ENCODE results near the gene MED13L.

MED13L gene

GRCh38 chr12:116050275-116050674 is 227.2 kb downstream of the MED13L start:
- ATAC-seq (ENCODE audit: insufficient read depth, low read depth) (no peak), DNase-seq (no peak)
- Histone ChIP-seq H3K27ac (ENCODE audit: low read length) (no peak overlapping the region), H3K79me2 (ENCODE audit: insufficient read depth, low read length) (peaks cover 93% of the 10 kb centered on the region), H4K20me1 (ENCODE audit: insufficient read depth, low read length) (peaks cover 44% of the 10 kb centered on the region; the same call in 1 of the 2 replicates), H3K9ac (ENCODE audit: low read depth, low read length) (no peak overlapping the region), H3K36me3 (ENCODE audit: insufficient read depth, low read length) (no peaks in the 10 kb centered on the region), H3K9me3 (ENCODE audit: insufficient read depth, low read length, severe bottlenecking) (no peaks in the 10 kb centered on the region), H2AFZ (ENCODE audit: low read depth, low read length) (no peak overlapping the region), H3K27me3 (ENCODE audit: insufficient read depth, low read length, poor library complexity) (no peaks in the 10 kb centered on the region), H3K4me2 (ENCODE audit: insufficient read depth, low read length) (no peak overlapping the region), H3K4me1 (ENCODE audit: insufficient read depth, low read length) (no peaks in the 10 kb centered on the region), H3K4me3 (ENCODE audit: low read depth in 1 of 2, low read length in 2 of 2) (no peak overlapping the region)
- TF ChIP-seq CTCF (IDR thresholded peaks at IDR 0.05; ENCODE audit: borderline replicate concordance, extremely low read depth, low read length, poor library complexity, severe bottlenecking) (no peak), EZH2 (IDR thresholded peaks at IDR 0.05; ENCODE audit: borderline replicate concordance, low read depth, low read length, severe bottlenecking) (no peak)

- Histone ChIP-seq H3K9me3 (ENCODE audit: insufficient read depth, low read length, severe bottlenecking) (no peaks in the 10 kb centered on the region), H3K4me3 (ENCODE audit: low read depth in 1 of 2, low read length in 2 of 2) (no peak overlapping the region), H3K4me2 (ENCODE audit: insufficient read depth, low read length) (no peak overlapping the region), H3K36me3 (ENCODE audit: insufficient read depth, low read length) (no peaks in the 10 kb centered on the region), H4K20me1 (ENCODE audit: insufficient read depth, low read length) (peaks cover 41% of the 10 kb centered on the region; the same call in 1 of the 2 replicates), H3K27me3 (ENCODE audit: insufficient read depth, low read length, poor library complexity) (no peaks in the 10 kb centered on the region), H3K4me1 (ENCODE audit: insufficient read depth, low read length) (no peaks in the 10 kb centered on the region), H3K79me2 (ENCODE audit: insufficient read depth, low read length) (peaks cover 93% of the 10 kb centered on the region), H2AFZ (ENCODE audit: low read depth, low read length) (no peak overlapping the region), H3K27ac (ENCODE audit: low read length) (no peak overlapping the region), H3K9ac (ENCODE audit: low read depth, low read length) (no peak overlapping the region)
- TF ChIP-seq EZH2 (IDR thresholded peaks at IDR 0.05; ENCODE audit: borderline replicate concordance, low read depth, low read length, severe bottlenecking) (no peak), CTCF (IDR thresholded peaks at IDR 0.05; ENCODE audit: borderline replicate concordance, extremely low read depth, low read length, poor library complexity, severe bottlenecking) (no peak)
- DNase-seq: no peak
- ATAC-seq (ENCODE audit: insufficient read depth, low read depth): no peak
These were observed 228.6 kb downstream of the MED13L start for GRCh38 chr12:116048879-116049278.

GRCh38 chr12:116046039-116046438 is 231.5 kb downstream of the MED13L start:
- H3K4me1 ChIP-seq (ENCODE audit: insufficient read depth, low read length): no peaks in the 10 kb centered on the region
- H3K9me3 ChIP-seq (ENCODE audit: insufficient read depth, low read length, severe bottlenecking): no peaks in the 10 kb centered on the region
- no peaks in the 10 kb centered on the region for H3K27me3 ChIP-seq (ENCODE audit: insufficient read depth, low read length, poor library complexity)
- H2AFZ ChIP-seq (ENCODE audit: low read depth, low read length): no peak overlapping the region
- peaks cover 92% of the 10 kb centered on the region for H3K79me2 ChIP-seq (ENCODE audit: insufficient read depth, low read length)
- ATAC-seq (ENCODE audit: insufficient read depth, low read depth) (no peak), DNase-seq (no peak)
- H3K27ac ChIP-seq (ENCODE audit: low read length): no peak overlapping the region
- no peak overlapping the region for H3K4me2 ChIP-seq (ENCODE audit: insufficient read depth, low read length)
- peaks cover 29% of the 10 kb centered on the region; the same call in 1 of the 2 replicates for H4K20me1 ChIP-seq (ENCODE audit: insufficient read depth, low read length)
- H3K4me3 ChIP-seq (ENCODE audit: low read depth in 1 of 2, low read length in 2 of 2): no peak overlapping the region
- TF ChIP-seq CTCF (IDR thresholded peaks at IDR 0.05; ENCODE audit: borderline replicate concordance, extremely low read depth, low read length, poor library complexity, severe bottlenecking) (no peak), EZH2 (IDR thresholded peaks at IDR 0.05; ENCODE audit: borderline replicate concordance, low read depth, low read length, severe bottlenecking) (no peak)
- H3K9ac ChIP-seq (ENCODE audit: low read depth, low read length): no peak overlapping the region
- 0 out of 2 replicates have a peak, but pooled peaks cover 1% of the 10 kb centered on the region for H3K36me3 ChIP-seq (ENCODE audit: insufficient read depth, low read length)

GRCh38 chr12:116045150-116045549 is 232.3 kb downstream of the MED13L start:
- no peak overlapping the region for H3K4me3 ChIP-seq (ENCODE audit: low read depth in 1 of 2, low read length in 2 of 2)
- 0 out of 2 replicates have a peak, but pooled peaks cover 5% of the 10 kb centered on the region for H3K36me3 ChIP-seq (ENCODE audit: insufficient read depth, low read length)
- H3K27me3 ChIP-seq (ENCODE audit: insufficient read depth, low read length, poor library complexity): no peaks in the 10 kb centered on the region
- TF ChIP-seq CTCF (IDR thresholded peaks at IDR 0.05; ENCODE audit: borderline replicate concordance, extremely low read depth, low read length, poor library complexity, severe bottlenecking) (no peak), EZH2 (IDR thresholded peaks at IDR 0.05; ENCODE audit: borderline replicate concordance, low read depth, low read length, severe bottlenecking) (no peak)
- DNase-seq (no peak), ATAC-seq (ENCODE audit: insufficient read depth, low read depth) (no peak)
- peaks cover 34% of the 10 kb centered on the region; the same call in 1 of the 2 replicates for H4K20me1 ChIP-seq (ENCODE audit: insufficient read depth, low read length)
- H2AFZ ChIP-seq (ENCODE audit: low read depth, low read length): no peak overlapping the region
- no peaks in the 10 kb centered on the region for H3K4me1 ChIP-seq (ENCODE audit: insufficient read depth, low read length)
- no peak overlapping the region for H3K27ac ChIP-seq (ENCODE audit: low read length)
- H3K4me2 ChIP-seq (ENCODE audit: insufficient read depth, low read length): no peak overlapping the region
- H3K9ac ChIP-seq (ENCODE audit: low read depth, low read length): no peak overlapping the region
- peaks cover 92% of the 10 kb centered on the region for H3K79me2 ChIP-seq (ENCODE audit: insufficient read depth, low read length)
- H3K9me3 ChIP-seq (ENCODE audit: insufficient read depth, low read length, severe bottlenecking): no peaks in the 10 kb centered on the region

Measured in DND-41 (cell line).